ENCODE results near the gene ARMC6. TPM values are rescaled to one million over a fixed set of nuclear protein-coding genes. Genes with fewer than 3 reads are reported as not detected.

ARMC6 gene
- total RNA-seq, 2 donors from 2014 or later = 21.0 to 38.6 TPM

- Histone ChIP-seq H3K27ac (no peak overlapping the region), H3K4me1 (ENCODE audit: control insufficient read depth in 1 of 2, low read depth in 2 of 2) (peaks cover 8 to 14% of the 10 kb centered on the region in 2 donors), H3K36me3 (no peaks in the 10 kb centered on the region), H3K4me3 (no peak overlapping the region), H3K27me3 (replicated peaks; ENCODE audit: insufficient read depth) (no peaks in the 10 kb centered on the region), H3K9me3 (no peaks in the 10 kb centered on the region)
- no peak for ATAC-seq (ENCODE audit: insufficient number of reproducible peaks, low FRiP score, low read depth)
- DNase-seq (ENCODE audit: low spot score) = no peak
- TF ChIP-seq CTCF (IDR thresholded peaks at IDR 0.05) = no peak
These were observed 28.1 kb downstream of the ARMC6 start for GRCh38 chr19:19061506-19061905.

- Histone ChIP-seq H3K9me3 (no peaks in the 10 kb centered on the region), H3K36me3 (no peaks in the 10 kb centered on the region), H3K27me3 (replicated peaks; ENCODE audit: insufficient read depth) (no peaks in the 10 kb centered on the region), H3K4me1 (ENCODE audit: control insufficient read depth in 1 of 2, low read depth in 2 of 2) (peaks cover 8 to 14% of the 10 kb centered on the region in 2 donors), H3K4me3 (peak overlapping the region; percentile 77), H3K27ac (peak overlapping the region; percentile 31 to 61)
- DNase-seq (ENCODE audit: low spot score) = no peak
- TF ChIP-seq CTCF (IDR thresholded peaks at IDR 0.05) = no peak
- ATAC-seq (ENCODE audit: insufficient number of reproducible peaks, low FRiP score, low read depth) = no peak
These were observed 29.2 kb downstream of the ARMC6 start for GRCh38 chr19:19062454-19063182.

GRCh38 chr19:19063183-19064097 lies 30.0 kb downstream of the ARMC6 start, which contains the start of gene SLC25A42:
Gene SLC25A42 (plus strand): TSS chr19:19063994. CDS start chr19:19096125, 32,131 bp downstream.
- H3K27ac ChIP-seq = peak within 1 kb of the TSS; percentile 57 to 61
- peak; percentile 97 for DNase-seq (ENCODE audit: low spot score)

GRCh38 chr19:19064098-19064722 lies 30.8 kb downstream of the ARMC6 start:
- peak; percentile 27 for TF ChIP-seq CTCF (IDR thresholded peaks at IDR 0.05)
- Histone ChIP-seq H3K9me3 (no peaks in the 10 kb centered on the region), H3K27me3 (replicated peaks; ENCODE audit: insufficient read depth) (no peaks in the 10 kb centered on the region), H3K4me3 (peak overlapping the region; percentile 77), H3K27ac (peak overlapping the region; percentile 45 to 57), H3K36me3 (no peaks in the 10 kb centered on the region), H3K4me1 (ENCODE audit: control insufficient read depth in 1 of 2, low read depth in 2 of 2) (peaks cover 15 to 19% of the 10 kb centered on the region in 2 donors)
- DNase-seq (ENCODE audit: low spot score) (no peak), ATAC-seq (ENCODE audit: insufficient number of reproducible peaks, low FRiP score, low read depth) (no peak)

More at GRCh38 chr19:19063183-19064097, 30.0 kb downstream of the ARMC6 start, which contains the start of gene SLC25A42:
- Histone ChIP-seq H3K9me3 (no peaks in the 10 kb centered on the region), H3K4me3 (peak within 1 kb of the TSS; percentile 77), H3K36me3 (no peaks in the 10 kb centered on the region), H3K4me1 (ENCODE audit: control insufficient read depth in 1 of 2, low read depth in 2 of 2) (peaks cover 9 to 14% of the 10 kb centered on the region in 2 donors), H3K27me3 (replicated peaks; ENCODE audit: insufficient read depth) (no peaks in the 10 kb centered on the region)
- TF ChIP-seq CTCF (IDR thresholded peaks at IDR 0.05) = no peak
- ATAC-seq (ENCODE audit: insufficient number of reproducible peaks, low FRiP score, low read depth) = peak; percentile 98
